Testis (tissue), 3 donors: ENCODE measurements around the gene CAPN9. TPM values are rescaled to one million over a fixed set of nuclear protein-coding genes. Genes with fewer than 3 reads are reported as not detected.

Source experiments
- DNase-seq: peaks from one replicate; pipeline ENCODE4 v3.0.0-alpha.2; 2019
- H3K27ac ChIP-seq, 2 donors: fragments of 200-600 bp; sonication (generic); one replicate each; pipeline ENCODE4 v1.5.1; 2019
- H3K27me3 ChIP-seq: fragments of 200-600 bp; sonication (generic); one replicate; pipeline ENCODE4 v1.5.1; 2019
- H3K36me3 ChIP-seq: fragments of 200-600 bp; sonication (generic); one replicate; pipeline ENCODE4 v1.5.1; 2017; ENCODE audit warnings: low read depth; ENCODE audit errors: missing control alignments
- H3K4me1 ChIP-seq: fragments of 200-600 bp; sonication (generic); one replicate; pipeline ENCODE4 v1.5.1; 2019
- H3K4me3 ChIP-seq, 2 donors: fragments of 200-600 bp; sonication (generic); one replicate each; pipeline ENCODE4 v1.5.1; 2017 to 2019
- H3K9me3 ChIP-seq: fragments of 200-600 bp; sonication (generic); one replicate; pipeline ENCODE4 v1.5.1; 2017
- CTCF ChIP-seq, 3 experiments: fragments of 450-650 bp in 2 of 3; fragments of 200-600 bp in 1 of 3; sonication (generic) in 1 of 3; IDR thresholded peaks; one replicate each; pipeline ENCODE4 v1.5.1; 2016 to 2019; ENCODE audit warnings: antibody characterized with exemption in 3 of 3, mild to moderate bottlenecking in 2 of 3, moderate library complexity in 1 of 3
- POLR2A ChIP-seq: fragments of 450-650 bp; IDR thresholded peaks from one replicate; pipeline ENCODE4 v1.6.1; 2017; ENCODE audit warnings: antibody characterized with exemption, mild to moderate bottlenecking, moderate library complexity
- WGBS, 2 donors: methylation state at CpG; one replicate each; pipeline ENCODE4 v1.1.5; 2018; 5-methylcytosine and 5-hydroxymethylcytosine counted together
- intact Hi-C: fragments of 100-400 bp; cut with DNase I; formaldehyde crosslinking; loops from one replicate; pipeline ENCODE4 v1.15.1; 2023; ENCODE audit warnings: low total_unique reads
- polyA plus RNA-seq: library from polyadenylated mRNA; stranded (reverse); fragments of 350-450 nt; fragmentation: Illumina TruSeq; extraction: RNeasy Lipid Tissue Mini Kit (QIAGEN cat#74804); gene quantifications from one replicate; pipeline ENCODE4 v1.2.3, GENCODE V29; 2014; ENCODE audit warnings: low read depth, low replicate concordance; ENCODE audit not compliant: insufficient read depth
- total RNA-seq, 2 donors: library from RNA; depleted of rRNA; stranded (reverse); fragments of >200 nt; gene quantifications; one replicate each; pipeline ENCODE4 v1.2.3, GENCODE V29; 2016

CAPN9 gene
- total and polyA plus RNA-seq, 3 donors from 2014 or later, result 0.16 to 0.34 (median 0.25) TPM

GRCh38 chr1:230753586-230754251 lies 6.5 kb downstream of the CAPN9 start:
- no peaks in the 10 kb centered on the region for H3K36me3 ChIP-seq
- no peaks in the 10 kb centered on the region for H3K9me3 ChIP-seq
- no peaks in the 10 kb centered on the region for H3K27me3 ChIP-seq
- intact Hi-C loops, result no loop called here
- TF ChIP-seq POLR2A (no peak), CTCF (IDR thresholded peaks at IDR 0.05) (no peak)
- peak; percentile 56 for DNase-seq
- WGBS, 2 donors, result 24 to 29% methylated on average over 21 to 24 of the region's 24 CpGs
- H3K27ac ChIP-seq, result no peak overlapping the region
- no peaks in the 10 kb centered on the region for H3K4me1 ChIP-seq
- H3K4me3 ChIP-seq, result peak overlapping the region in 1 of 2 donors; percentile 31

- H3K9me3 ChIP-seq, result no peaks in the 10 kb centered on the region
- H3K4me1 ChIP-seq, result no peaks in the 10 kb centered on the region
- WGBS, 2 donors, result 40 to 63% methylated on average over 1 to 3 of the region's 3 CpGs
- H3K27me3 ChIP-seq, result no peaks in the 10 kb centered on the region
- no peak overlapping the region for H3K4me3 ChIP-seq
- H3K36me3 ChIP-seq, result no peaks in the 10 kb centered on the region
- TF ChIP-seq CTCF (IDR thresholded peaks at IDR 0.05) (no peak), POLR2A (no peak)
- H3K27ac ChIP-seq, result no peak overlapping the region
- DNase-seq, result no peak
- intact Hi-C loops, result no loop called here
Observed at GRCh38 chr1:230754796-230755195, 7.6 kb downstream of the CAPN9 start.

- Histone ChIP-seq H3K27ac (no peak overlapping the region), H3K27me3 (no peaks in the 10 kb centered on the region), H3K9me3 (no peaks in the 10 kb centered on the region), H3K36me3 (no peaks in the 10 kb centered on the region), H3K4me1 (no peaks in the 10 kb centered on the region), H3K4me3 (no peak overlapping the region)
- DNase-seq, result no peak
- intact Hi-C loops, result no loop called here
- TF ChIP-seq POLR2A (no peak), CTCF (IDR thresholded peaks at IDR 0.05) (no peak)
- 86% methylated on average over 12 to 16 of the region's 16 CpGs for WGBS, 2 donors
Observed at GRCh38 chr1:230757856-230758708, 10.9 kb downstream of the CAPN9 start.

- WGBS, 2 donors, result 52 to 69% methylated on average over 8 of the region's 8 CpGs
- Histone ChIP-seq H3K27ac (no peak overlapping the region), H3K4me1 (no peaks in the 10 kb centered on the region), H3K4me3 (no peak overlapping the region), H3K27me3 (no peaks in the 10 kb centered on the region), H3K36me3 (no peaks in the 10 kb centered on the region), H3K9me3 (no peaks in the 10 kb centered on the region)
- TF ChIP-seq POLR2A, result no peak
- no peak for TF ChIP-seq CTCF (IDR thresholded peaks at IDR 0.05)
- no peak for DNase-seq
- intact Hi-C loops, result no loop called here
Observed at GRCh38 chr1:230758709-230759368, 11.7 kb downstream of the CAPN9 start.
